Medulla oblongata (tissue), 1 donor: ENCODE measurements around the gene OR4E1.
"Not testable (repeated sequence)": the region's sequence is repeated elsewhere in the genome, so short reads cannot be mapped to it uniquely, and the experiment has no call there.

Source experiments
- DNase-seq: peaks from one replicate; pipeline ENCODE4 v3.0.0-alpha.2; 2015; ENCODE audit errors: extremely low spot score

Gene OR4E1, protein sequence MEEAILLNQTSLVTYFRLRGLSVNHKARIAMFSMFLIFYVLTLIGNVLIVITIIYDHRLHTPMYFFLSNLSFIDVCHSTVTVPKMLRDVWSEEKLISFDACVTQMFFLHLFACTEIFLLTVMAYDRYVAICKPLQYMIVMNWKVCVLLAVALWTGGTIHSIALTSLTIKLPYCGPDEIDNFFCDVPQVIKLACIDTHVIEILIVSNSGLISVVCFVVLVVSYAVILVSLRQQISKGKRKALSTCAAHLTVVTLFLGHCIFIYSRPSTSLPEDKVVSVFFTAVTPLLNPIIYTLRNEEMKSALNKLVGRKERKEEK

DNA sequence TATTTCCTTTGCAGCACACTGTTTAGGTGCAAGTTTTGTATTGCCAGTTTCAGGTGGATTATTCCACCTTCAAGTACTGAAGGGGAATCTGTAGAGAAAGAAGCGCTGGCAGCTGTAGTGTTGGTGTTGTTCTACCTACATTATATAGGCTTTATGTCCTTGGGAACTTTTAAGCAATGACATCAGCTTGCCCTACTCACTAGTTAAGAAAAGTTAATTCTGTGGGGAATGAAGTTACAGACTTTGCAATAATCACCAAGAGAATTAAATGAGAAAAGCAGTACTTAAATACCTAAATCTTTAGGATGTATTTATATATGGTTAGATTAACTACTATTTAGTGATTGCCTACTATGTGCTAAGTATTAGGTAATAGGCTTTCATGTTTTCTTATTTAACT lies at the start of gene OR4E1:
TSS of gene OR4E1 (minus strand) at position 101 of the 400 bp plus-strand sequence. CDS start 2,883 bp downstream, outside the sequence.
- no peak for DNase-seq

DNA sequence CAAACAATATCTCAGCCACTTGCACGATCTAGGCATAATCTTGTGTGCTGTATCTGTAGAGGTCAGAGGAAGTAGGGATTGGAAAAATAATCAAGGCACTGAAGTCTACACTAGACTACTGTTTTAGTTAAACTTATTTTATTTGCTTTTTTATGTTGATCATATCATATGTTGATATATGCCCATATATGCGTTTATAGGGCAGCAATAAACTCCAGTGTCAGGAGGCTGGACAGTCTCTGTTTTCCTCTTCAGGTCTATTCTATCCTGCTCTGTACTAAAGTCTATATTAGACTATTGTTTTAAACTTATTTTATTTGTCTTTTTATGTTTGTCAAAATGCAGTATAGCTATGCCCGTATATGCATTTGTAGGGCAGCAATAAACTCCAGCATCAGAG lies 47.9 kb upstream of the OR4E1 start:
- no peak for DNase-seq

DNA sequence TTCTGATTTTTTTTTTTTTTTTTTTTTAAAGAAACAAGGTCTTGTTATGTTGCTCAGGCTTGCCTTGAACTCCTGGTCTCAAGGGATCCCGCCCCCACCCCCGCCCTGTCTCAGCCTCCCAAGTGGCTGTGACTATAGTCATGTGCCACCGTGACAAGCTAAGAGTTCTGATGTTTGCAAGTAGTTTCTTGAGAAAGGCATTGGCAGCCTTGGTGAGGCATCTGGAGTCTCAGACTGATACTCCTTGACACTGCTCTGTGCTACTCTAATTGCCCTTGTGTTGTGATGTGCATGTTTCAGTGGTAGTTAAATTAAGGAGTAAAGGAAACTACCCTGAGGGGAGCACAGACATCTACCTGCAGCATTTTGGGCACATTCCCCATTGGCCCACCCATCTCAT lies 46.2 kb upstream of the OR4E1 start:
- no peak for DNase-seq

DNA sequence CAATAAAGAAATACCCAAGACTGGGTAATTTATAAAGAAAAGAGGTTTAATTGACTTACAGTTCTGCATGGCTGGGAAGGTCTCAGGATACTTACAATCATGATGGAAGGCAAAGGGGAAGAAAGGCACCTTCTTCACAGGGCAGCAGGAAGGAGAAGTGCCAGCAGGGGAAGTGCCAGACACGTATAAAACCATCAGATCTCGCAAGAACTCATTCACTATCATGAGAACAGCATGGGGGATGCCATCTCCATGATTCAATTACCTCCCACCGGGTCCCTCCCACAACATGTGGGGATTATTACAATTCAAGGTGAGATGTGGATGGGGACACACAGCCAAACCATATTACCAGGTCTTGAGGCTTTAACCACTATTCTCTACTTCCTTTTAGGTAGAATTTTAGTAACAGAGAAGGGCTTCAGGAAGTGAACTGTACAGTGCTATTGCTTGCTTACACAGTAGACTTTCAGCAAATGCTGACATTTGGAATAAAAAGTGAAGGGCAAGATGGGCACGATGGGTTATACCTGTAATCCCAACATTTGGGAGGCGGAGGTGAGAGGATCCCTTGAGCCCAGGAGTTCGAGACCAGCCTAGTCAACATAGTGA lies 40.8 kb upstream of the OR4E1 start:
- no peak for DNase-seq

DNA sequence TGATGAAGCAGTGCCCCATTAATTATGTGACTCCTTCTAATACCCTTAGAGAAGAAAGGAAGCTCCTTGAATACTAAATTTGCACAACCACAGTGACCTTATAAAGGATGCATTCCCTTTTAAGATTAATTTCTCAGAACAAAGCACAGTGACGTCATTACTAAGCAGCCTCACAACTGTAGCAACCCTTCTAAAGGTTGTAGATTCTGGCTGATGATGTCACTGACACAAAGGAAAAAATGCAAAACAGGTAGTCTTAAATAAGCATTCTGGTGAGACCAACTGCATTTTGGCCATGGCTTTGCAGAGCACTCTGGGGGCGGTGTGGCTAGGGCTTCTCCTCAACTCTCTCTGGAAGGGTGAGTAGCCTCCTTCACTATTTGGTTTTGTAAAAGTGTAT lies 38.4 kb upstream of the OR4E1 start:
- no peak for DNase-seq

DNA sequence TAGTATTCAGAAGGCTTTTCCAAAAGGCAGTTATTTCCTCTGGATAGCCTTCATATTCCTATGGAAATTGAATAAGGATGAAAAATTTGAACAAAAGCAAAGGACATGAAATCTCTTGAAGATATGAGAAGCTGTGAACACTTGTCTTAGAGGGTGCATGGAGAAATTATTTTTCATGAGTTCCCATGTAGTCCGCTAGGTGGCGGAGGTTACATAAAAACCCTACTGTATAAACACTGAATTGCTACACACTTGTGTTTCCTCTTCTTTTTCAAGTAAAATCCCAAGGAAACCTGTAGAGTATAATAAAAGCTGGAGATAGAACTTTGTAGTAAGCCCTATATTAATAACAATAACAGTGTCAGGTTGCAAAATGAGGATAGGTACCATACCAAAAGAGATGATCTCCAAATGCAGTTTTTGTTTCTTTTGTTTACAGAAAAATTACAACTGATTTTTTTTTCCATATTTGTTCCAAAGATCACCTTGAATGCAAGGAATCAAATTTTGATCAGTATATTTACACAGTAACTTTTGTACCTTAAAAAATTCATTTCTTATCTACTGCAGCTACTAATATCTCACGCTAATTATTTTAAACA lies 37.8 kb upstream of the OR4E1 start:
- DNase-seq, result peak; percentile 55

DNA sequence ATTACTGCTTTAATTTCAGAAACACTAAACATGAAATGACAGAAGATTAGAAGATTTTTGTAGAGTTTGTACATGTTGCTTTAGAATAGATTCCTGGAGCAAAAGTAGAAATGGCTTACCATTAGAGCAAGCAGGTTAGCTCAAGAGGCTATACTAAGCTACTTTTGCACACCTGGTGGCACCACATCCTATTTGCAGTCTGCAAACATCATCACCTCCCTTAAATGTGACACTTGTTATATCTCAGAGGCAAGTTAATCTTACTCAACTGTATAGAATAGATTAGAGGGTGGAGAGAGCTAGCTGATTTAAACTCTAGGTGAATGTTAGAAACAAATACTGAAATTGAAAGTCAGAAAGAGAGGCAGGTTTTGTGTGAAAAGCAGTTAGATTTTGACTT lies 30.7 kb upstream of the OR4E1 start:
- DNase-seq, result no peak

DNA sequence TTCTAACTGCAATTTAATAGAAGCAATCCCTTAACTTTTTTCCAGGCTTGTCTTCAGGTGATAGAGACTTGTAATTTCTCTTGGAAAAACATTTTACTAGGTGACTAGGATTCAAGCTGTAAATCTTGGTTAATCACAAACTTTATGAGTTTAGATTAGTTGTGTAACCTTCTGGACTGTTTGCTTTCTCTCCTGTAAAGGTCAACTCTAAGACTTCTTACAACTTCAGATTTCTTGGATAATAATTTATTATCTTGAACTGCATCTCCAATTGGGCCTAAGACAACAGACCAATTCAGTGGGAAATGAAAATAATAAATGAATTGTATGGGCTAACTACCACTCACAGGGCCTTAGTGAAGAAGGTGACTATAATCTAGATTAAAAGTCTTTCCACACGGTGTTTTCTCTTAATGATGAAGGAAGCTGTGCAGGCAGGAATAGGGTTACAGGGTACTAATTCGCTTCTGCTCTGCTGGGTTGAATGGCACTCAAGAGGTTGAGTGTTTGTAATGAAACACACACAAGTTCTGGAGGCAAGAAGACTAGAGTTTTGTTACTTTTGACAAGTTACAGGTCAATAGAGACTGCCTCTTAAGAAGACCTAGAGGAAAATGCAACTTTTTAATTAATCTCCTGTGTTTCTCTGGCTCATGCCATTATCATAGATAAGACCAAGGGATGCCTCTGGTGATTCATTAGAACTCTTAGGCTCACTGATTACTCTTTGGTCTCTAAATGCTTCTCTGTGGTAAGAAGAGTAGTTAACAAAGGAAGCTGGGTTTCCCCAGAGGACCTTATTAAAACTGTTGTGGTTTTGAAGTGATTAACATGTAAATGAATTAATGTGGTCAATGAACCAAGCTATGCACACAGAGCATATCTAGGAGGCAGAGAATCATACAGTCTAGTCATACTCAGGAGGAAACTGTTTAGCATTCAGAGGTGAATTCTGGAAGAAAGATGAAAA lies 30.0 kb upstream of the OR4E1 start:
- DNase-seq, result no peak

DNA sequence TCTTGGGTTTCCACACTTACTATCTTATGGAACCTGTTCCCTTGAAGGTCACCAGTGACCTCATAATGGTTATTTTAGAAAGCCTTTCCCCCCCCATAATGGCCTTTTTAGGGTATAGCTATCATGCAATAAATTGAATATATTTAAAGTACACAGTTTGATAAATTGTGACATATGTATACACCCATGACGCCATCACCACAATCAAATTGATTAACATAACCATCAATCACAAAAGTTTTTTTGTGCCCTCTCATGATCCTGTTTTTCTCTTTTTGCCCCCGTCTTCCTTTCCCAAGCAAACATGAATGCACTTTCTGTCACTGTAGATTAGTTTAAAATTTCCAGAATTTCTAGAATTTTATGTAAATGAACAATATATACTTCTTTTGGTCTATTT lies 28.7 kb upstream of the OR4E1 start:
- DNase-seq, result no peak

DNA sequence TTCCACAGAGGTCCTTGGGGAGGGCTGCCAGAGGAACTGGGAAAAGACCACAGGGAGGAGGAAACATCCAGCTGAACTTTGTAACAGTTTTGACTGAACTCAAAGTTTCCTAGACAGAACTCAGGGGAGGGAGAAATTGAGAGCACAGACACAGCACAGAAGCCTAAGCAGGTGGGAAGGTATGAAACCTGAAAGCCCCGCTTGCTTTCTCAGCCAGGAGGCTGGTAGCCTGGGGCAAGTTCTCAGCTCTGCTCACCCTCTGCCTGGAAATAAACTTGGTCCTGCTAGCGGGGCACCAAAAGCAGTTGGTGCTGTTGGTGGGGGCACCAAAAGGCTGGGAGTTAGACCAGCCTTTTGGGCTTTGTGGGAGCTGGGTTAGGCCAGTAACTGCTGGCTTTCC lies 25.9 kb upstream of the OR4E1 start:
- DNase-seq, result no peak

DNA sequence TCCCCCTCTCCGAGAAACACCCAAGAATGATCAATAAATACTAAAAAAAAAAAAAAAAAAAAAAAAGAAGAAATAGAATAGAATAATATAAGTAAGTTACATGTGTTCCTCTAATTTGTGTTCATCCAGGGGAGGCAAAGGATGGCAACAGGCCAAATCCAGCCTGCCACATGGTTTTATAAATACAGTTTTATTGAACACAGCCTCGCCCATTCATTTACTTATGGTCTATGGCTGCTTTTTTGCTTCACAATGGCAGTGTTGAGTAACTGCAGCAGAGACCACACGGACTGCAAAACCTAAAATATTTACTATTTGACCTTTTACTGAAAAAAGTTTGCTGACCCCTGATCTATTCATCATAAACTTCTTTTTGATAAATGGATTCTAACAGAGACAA lies 24.9 kb upstream of the OR4E1 start:
- DNase-seq, result not testable (repeated sequence)

DNA sequence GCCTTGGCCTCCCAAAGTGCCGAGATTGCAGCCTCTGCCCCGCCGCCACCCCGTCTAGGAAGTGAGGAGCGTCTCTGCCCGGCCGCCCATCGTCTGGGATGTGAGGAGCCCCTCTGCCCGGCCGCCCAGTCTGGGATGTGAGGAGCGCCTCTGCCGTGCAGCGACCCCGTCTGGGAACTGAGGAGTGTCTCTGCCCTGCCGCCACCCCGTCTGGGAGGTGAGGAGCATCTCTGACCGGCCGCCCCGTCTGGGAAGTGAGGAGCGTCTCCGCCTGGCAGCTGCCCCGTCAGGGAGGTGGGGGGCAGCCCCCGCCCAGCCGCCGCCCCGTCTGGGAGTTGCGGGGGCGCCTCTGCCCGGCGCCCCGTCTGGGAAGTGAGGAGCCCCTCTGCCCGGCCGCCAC lies 24.0 kb upstream of the OR4E1 start:
- DNase-seq, result not testable (repeated sequence)

DNA sequence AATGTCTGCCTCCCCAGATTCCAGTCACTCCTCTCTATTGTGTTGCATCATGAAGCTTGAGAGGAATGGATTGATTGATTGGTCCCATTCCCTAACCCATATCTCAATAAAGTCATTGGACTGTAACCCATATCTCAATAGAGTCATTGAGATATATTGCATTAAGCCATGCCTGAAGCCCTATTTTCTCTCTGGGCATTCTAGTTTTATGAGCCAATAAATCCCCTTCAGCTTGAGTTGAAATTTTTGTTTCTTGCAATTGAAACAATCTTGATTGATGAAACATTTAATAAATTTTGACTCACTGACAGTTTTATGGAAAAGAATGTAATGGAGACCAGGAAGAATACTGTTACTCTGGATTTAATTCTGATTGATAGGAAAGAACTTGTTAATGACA lies 20.8 kb upstream of the OR4E1 start:
- no peak for DNase-seq

DNA sequence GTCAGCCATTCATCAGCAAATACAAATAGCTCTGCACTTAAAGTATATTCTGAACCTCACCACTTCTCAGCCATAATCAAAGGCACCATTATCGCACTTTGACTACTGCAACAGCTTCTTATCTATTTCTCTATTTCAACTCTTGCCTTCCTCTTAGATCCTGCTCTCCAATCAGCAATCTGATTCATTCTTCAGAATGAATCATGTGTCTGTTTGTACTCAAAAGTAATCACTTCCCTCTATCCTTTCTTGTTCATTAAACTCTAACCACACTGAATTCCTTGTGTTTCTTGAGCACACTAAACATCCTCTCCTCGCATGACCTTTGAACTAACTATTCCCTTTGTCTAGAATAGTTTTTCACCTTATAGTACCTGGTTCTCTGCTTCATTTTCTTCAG lies 12.8 kb upstream of the OR4E1 start:
- no peak for DNase-seq

DNA sequence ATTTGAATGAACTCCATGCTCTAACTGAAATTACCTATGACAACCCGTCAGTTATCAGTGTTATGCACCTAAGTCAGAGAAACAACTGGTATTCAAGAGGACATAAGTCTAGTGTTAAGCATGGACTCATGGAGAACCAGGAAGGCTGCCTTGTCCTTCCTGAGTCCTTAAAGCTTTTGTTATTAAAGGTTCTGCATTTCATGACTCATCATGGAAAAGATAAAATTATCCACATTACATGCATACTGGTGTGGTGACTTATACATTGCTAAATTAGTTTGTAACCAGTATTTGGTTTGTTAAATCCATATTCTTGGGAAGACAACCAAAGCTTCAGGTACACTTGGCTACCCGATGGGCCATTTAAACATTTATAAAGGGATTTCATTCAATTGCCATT lies 6.5 kb upstream of the OR4E1 start:
- DNase-seq, result no peak

DNA sequence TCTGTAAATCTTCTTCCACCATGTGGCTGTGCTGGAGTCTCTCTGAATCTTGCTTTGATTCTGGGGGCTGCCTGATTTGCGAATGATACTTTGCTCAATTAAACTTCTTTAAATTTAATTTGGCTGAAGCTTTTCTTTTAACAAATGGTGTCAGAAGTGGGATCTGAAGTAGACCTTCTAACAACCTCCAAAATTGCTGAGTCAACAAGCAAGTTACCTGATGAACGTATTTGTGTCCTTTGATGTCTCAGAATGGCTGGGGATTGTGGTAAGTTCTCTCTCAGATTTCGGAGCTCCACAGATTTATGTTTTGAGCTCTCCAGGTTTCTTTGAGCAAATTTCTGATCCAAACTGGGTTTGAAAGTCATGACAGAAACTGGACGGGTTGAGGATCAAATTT lies 1.9 kb upstream of the OR4E1 start:
- DNase-seq, result no peak

DNA sequence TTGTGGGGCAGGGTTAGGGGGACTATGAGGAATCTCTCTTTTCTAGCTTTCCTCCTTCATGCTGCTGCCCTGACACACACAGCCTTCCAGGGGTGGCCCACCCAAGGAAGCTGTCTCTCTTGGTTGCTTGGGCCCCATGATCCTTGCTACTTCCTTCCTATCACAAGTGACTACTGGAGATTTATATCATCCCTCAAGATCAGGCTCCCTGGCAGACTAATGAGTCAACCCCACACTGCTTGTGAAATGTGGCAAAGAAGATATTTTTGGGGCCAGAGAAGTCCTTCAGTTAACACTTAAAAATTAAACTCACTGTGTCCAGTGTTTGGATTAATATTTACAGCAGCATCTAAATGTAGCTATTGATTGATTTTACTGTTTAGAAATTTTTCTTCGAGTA lies 1.5 kb downstream of the OR4E1 start:
- DNase-seq, result no peak

DNA sequence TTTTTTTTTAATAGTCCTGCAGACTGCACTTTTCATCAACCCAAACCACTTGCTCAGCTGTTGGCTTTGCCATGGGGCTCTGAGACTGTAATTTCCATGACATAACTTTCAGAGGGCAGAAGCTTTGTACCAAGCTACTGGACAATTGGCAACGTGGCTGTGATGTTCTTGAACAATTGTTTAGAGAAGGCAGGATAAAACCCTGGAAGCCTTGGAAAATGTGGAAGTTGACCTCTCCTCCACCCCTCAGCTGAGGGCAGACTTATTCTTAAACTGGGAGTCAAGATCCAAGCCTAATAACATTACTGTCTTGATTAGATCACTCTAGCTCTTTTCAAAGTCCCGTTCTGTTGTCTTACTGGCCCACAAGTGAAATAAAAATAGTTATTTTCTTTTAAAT lies 2.2 kb downstream of the OR4E1 start:
- no peak for DNase-seq

DNA sequence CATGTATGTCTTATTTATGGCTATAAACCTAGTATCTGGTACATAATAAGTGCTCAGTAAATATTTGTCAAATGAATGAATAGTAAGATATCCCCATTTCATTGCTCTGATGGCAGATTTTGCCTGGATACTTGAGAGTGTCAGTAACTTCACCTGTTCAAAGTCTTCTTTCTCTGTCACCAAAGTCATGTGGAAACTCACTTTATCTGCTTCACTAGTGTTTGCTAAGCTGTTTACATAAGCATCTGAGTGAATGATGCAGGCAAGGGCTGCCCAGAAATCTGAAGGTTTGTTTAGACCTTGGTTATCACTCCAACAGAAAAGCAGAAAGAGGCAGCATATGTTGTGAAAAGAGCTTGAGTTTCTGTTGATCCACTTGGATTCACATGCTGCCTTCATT lies 4.3 kb downstream of the OR4E1 start:
- no peak for DNase-seq

DNA sequence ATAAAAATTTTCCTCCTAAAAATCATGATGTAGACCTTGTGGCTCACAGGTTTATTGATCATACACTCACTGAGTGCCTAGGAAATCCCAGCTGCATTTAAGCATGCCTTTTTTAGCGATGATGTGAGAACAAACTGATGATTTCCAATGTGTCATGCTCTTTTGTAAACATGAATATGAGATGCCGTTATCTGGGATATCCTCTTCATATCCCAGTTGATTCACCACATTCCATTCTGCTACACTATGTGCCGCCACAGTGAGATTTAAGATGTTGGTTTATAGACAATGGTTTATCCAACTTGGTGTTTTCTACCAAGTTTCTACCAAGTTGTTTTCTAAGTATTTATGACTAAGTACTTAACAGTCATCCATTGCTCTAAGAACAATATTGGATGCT lies 5.2 kb downstream of the OR4E1 start:
- DNase-seq, result no peak

DNA sequence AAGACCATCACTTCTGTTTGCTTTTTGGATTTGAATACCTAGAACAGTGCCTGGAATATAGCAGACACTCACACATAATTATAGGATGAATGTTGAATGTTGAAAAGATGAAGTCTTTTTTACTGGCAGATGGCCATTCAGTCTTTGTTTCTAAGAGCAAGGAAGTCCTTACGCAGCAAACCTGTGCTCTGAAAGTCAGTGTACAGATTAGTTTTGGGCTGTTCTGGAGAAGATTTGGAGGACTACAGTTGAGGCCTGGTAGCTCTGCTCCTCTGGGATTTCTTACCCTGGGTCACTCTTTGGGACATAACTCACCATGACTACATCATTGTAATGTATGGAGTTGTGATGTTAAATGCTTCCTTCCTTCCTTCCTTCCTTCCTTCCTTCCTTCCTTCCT lies 16.6 kb downstream of the OR4E1 start:
- no peak for DNase-seq

DNA sequence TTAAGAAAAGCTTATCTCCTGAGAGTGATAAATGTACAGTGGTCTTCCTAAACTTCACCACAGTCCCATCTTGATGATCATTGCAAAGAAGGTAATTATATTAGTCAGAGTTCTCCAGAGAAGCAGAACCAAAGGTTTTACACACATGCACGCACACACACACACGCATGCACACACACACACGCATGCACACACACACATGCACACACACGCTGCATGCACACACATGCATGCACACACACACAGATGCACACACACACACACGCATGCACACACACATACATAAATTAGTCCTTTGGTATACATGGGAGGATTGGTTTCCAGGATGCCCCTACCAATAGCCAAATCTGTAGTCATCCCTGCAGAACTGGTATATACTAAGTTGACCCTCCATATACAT lies 19.4 kb downstream of the OR4E1 start:
- no peak for DNase-seq
